DMS 273 (cell line): Measurements from ENCODE around the gene WBP2.
A peak's percentile ranks its signal among the peaks of the same experiment; 100 is the strongest.
"Not testable (repeated sequence)": the region's sequence is repeated elsewhere in the genome, so short reads cannot be mapped to it uniquely, and the experiment has no call there.

Source experiments
- DNase-seq: peaks from one replicate; lab custom pipeline; 2025; ENCODE audit not compliant: unreplicated experiment; lab: John Stamatoyannopoulos, UW

Gene WBP2

DNA sequence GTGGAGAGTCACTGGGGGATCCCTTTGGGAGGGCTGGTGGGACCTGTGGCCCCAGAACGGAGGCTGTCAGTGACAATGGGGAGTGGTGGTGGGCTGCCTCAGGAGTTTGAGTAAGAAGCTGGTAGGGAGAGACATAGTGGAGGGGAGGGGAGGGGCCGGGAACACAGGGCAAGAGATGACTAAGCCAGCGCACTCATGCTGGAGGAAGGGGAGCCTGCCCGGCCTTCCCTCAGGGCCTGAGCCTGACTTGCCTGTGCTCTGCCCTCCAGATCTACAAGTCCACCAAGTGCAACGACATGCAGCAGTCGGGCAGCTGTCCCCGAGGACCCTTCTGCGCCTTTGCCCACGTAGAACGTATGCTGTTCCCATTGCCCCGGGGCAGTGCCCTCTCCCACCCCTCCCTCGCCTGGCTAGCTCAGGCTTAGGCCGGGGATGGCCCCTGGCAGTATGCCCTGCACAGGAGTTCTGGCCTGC, 40.2 kb downstream of the WBP2 start:
- no peak for DNase-seq

DNA sequence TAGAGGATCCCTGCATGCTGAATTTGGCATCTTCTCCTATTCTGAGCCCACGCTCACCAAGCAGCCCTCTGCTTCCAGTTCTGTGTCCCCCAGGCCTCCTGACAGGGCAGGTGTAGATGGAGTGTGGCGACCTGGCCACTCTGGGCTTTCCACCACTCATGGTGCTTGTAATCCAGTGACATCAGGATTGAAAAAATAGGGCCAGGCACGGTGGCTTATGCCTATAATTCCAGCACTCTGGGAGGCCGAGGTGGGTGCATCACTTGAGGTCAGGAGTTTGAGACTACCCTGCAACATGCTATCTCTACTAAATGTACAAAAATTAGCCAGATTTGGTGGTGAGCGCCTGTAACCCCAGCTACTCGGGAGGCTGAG, 41.1 kb downstream of the WBP2 start:
- no peak for DNase-seq

DNA sequence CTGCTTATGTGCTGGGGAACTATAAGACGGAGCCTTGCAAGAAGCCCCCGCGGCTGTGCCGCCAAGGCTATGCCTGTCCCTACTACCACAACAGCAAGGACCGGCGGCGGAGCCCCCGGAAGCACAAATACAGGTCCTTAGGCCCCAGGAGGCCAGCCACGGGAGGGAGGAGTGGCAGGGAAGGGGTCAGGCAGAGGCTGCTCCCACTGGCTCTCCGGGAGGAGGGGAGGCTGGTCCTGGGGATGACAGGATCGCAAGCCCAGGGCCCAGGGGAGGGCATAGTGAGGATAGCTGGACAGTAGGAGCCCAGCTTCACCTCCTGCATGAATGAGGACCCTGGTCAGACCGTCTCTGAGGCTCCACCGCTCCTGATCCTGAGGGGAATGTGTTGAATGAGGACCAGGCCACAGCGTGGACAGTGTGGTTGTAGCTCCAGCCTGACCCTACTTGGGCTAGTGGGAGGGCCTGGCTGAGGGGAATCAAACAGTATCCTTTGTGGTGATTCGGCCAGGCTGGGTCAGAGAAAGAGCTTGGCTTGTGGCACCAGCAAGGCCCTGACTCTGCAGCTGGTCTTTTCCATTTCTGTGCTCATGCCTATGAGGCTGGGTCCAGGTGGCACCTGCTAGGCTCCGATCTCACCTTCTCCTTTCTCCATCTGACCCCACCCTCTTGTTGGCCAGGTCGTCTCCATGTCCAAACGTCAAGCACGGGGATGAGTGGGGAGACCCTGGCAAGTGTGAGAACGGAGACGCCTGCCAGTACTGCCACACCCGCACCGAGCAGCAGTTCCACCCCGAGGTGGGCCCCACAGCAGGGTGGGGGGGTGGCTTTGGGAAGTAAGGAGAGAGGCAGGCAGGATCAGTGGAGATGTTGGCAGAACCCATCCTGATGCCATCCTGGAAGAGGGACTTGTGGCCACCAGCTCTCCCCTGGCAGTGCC, 41.8 kb downstream of the WBP2 start:
- DNase-seq, result no peak

DNA sequence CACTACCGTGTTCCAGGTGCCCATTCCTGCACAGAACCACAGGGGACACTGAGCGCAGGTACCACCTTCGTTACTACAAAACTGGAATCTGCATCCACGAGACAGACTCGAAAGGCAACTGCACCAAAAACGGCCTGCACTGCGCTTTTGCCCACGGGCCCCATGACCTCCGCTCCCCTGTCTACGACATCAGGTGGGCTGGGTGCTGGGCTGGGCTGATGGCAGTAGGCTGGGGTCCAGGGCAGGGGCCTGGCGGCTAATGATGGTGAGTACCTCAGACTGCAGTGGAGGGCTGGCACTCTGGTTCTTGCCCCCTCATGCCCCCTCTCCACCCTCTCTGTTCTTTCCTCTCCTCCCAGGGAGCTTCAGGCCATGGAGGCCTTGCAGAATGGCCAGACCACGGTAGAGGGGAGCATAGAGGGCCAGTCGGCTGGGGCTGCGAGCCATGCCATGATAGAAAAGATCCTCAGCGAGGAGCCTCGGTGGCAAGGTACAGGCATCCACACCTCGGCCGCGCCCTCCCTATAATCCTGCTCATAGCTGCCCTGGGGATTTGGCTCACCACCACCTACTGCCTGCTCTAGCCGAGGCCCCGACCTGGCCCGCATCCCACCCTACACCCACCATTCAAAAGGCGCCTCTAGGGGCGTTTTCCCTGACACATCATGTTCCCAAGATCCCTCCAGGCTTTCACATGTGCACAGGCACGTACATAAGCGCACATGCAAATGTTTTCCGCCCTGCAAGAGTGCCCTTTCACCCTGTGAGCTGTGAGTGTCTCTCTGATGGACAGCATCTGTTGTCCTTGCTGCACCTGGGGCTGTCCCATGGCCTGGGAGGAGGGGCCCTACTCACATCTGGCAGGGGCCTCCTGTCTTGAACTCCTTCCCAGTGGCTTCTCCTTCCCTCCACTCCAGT, 42.8 kb downstream of the WBP2 start:
- no peak for DNase-seq

DNA sequence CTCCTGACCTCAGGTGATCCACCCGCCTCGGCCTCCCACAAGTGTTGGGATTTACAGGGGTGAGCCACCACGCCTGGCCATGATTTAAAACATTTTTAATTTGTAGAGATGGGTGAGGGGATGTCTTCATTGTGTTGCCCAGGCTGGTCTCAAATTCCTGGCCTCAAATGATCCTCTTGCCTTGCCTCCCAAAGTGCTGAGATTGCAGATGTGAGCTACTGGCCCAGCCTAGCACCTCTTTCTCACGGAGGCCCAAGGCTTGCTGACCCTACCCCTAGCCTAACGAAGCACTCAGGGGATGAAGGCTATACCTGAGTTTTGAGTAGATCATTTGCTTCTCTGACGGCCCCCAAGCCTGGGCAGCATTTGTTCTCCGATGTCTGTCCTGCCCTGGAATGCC, 44.0 kb downstream of the WBP2 start:
- no peak for DNase-seq

DNA sequence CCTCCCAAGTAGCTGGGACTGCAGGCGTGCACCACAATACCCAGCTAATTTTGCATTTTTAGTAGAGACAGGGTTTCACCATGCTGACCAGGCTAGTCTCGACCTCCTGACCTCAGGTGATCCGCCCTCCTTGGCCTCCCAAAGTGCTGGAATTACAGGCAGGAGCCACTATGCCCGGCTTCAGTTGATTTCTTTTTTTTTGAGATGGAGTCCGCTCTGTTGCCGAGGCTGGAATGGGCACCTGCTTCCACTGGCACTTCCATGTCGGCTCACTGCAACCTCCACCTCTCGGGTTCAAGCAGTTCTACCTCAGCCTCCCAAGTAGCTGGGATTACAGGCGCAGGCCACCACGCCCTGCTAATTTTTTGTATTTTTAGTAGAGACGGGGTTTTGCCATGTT, 44.4 kb downstream of the WBP2 start:
- DNase-seq, result not testable (repeated sequence)

DNA sequence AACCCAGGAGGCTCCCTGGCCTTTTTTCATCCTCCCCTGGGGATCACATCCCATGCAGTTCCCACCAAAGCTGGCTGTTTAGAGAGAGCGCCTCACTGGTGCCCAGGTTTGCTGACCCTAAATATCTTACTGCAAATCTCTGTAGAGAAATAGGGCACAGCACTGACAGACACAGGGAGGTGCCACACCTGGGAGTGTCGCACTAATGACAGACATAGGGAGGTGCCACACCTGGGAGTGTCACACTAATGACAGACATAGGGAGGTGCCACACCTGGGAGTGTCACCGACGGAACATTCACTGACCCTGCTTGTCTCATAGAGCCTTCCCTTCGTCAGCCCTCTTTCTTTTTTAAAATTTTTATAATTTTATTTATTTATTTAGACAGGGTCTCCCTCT, 44.9 kb downstream of the WBP2 start:
- DNase-seq, result no peak

DNA sequence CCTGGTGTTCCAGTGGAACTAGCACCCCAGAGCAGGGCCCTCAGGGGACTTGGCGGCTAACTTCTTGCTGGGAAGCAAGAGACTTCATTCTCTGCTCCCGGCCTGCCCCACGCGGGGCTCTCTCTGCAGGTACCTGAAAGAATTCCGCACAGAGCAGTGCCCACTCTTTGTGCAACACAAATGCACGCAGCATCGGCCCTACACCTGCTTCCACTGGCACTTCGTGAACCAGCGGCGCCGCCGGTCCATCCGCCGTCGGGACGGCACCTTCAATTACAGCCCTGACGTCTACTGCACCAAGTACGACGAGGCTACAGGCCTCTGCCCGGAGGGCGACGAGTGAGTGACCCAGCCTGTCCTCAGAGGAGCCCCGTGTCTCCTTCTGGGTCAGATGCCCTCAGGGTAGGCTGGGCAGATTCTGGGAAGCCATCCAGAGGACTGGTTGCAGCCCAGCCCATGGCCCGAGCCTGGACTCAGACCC, 45.5 kb downstream of the WBP2 start:
- DNase-seq, result no peak

DNA sequence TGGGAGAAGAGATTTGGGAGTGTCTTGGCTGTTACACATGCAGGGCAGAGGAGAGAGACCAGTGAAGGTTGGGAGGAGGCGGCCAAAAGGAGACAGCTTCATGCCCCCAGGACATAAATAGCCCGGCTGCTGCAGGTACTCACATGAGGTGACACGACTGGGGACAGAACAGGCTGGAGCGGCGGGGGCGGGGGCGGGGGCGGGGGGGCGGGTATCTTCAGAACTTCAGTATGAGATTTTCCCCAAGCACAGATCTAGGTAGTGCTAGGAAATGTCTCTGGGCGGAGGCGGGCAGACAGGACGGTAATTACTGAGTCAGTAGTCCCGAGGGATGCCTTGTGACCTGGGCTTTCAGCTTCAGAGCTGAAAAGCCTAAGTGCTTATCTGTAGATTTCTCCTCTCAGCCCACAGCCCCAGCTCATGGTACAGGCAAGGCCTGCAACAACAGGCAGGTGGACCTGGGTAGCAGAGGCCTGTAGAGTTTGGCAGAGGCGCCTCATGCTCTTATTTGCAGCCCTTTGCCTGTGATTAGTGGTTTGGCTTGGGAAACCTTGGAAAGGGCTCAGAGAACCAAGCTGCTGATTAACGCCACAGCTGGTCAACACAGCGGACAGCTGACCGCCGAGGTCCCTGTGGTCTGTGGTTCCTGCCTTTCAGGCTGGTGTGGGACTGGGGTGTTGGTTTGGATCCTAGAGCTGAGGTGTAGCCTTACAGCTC, 46.1 kb downstream of the WBP2 start:
- DNase-seq, result peak; percentile 47

DNA sequence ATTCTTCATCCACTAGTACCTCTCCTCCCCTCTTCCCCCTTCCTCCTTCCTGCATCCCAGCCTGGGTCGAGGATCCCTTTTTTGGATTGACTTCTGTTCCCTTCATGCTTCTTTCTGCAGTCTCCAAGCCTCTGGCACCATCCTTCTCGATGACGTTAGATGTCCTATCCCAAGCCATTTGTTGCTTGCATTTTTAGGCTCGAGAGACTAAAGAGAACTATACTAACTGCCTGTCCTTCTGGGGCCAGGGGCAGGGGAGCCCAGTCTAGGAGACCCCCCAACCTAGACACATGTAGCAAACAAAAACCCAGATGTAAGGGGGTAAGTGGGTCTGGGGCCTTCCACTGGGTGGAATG, 46.6 kb downstream of the WBP2 start:
- DNase-seq, result no peak

DNA sequence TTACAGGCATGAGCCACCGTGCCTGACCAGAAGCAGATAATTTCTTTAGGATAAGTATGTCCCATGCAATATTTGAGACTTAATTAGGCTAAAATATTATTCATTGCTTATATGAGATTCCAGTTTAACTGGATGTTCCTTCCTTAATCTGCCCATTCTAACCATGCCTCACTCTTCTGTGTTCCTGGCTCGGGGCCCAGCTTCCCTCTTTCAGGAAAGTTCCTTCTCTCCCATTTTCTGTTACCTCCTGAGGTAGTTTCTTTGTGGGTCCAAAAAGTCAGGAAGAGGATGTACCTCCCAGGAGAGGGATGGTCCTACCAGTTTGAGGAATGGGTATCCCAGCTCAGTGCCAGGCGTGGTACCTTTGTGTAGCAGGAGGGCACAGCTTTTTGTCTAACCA, 47.3 kb downstream of the WBP2 start:
- DNase-seq, result no peak

DNA sequence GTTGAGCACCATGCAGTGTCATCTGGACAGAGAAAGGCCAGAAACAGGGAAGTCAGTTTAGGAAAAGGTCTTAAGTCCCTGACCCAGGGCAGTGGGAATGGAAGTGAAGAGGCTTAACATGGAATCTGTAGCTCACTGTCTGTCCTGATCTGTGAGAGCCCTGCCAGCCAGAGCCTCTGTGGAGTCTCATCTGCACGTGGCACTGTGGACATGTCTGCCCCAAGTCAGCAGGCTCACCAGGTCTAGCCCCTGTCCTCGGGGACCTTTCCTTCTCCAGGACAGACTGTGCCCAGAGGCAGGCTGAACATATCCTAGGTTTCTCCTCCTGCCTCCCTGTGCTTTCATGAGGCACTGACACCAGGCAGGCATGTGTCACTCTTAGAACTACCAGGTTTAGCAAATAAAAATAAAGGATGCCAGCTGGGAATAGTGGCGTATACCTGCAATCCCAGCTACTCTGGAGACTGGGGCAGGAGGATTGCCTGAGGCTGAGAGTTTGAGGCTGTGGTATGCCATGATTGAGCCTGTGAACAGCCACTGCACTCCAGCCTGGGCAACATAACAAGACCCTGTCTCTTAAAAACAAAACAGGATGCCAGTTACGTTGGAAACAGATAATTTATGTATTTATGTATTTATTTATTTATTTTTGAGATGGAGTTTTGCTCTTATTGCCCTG, 48.2 kb downstream of the WBP2 start:
- DNase-seq, result no peak

DNA sequence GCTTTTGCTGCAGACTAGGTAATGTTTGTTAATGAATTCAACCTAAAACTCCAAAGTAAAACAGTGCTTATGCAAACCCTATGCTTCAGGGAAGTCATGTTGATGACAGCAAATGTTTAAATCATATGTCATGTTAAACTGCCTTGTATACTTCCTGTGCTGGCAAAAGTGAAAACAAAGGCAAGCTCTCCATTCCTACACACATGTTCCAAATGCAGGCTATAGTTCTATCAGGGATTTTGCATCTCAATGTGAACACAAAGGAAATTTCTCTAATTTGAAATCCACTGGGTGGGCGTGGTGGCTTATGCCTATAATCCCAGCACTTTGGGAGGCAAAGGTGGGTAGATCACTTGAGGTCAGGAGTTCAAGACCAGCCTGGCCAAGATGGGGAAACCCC, 51.3 kb downstream of the WBP2 start:
- DNase-seq, result no peak

DNA sequence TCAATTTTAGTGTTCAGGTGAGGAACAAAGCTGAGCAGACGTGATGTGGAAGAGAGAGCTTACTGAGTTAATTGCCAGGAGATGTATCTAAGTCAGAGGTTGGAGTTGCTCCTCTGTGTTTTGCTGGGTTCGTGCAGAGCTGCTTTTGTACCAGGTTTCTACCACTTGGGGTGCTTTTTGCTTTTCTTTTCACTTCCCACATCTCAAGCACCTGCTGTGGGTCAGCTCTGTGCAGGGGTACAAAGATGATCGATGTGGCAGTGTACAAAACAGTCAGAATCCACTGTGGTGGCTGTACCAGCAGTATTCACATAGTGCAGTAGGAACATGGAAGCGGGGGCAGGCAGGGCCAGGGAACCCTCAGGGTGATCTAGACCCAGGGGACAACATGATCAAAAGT, 55.7 kb downstream of the WBP2 start:
- no peak for DNase-seq

DNA sequence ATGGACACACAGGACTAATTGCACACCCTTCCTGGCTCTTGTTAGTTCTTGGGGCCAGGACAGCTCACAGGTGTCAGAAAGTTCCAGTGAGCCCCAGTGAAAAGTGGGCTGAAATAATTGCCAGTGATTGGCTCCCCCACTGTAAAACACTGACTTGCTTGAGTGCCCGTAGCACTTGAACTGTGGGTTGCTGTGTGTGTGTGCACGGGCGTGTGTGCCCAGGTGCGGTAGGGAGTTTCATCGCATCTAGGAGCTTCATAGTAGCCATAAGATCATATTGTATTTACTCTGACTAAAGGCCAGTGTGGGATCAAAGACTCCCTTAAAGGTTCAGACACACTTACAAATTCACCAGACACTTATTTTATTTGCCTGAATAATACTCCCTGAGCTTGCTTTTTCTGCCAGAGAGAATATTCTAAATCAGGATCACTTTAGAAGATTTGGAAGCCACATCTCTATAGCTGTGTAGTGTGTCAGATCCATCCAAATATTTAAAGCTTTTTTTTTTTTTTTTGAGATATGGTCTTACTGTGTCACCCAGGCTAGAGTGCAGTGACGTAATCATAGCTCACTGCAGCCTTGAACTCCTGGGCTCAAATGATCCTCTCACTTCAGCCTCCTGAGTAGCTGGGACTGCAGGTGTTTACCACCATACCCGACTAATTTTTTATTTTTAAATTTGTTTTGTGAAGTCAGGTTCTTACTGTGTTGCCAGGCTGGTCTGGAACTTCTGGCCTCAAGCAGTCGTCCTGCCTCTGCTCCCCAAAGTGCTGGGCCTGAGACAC, 59.1 kb downstream of the WBP2 start:
- no peak for DNase-seq
